Measurements from ENCODE around the gene BMS1. TPM values are rescaled to one million over a fixed set of nuclear protein-coding genes. Genes with fewer than 3 reads are reported as not detected.
"Not testable (repeated sequence)": the region's sequence is repeated elsewhere in the genome, so short reads cannot be mapped to it uniquely, and the experiment has no call there.

BMS1 gene
- total and polyA plus RNA-seq, 2 donors (not counting 3 experiments of a cell fraction or from before 2014, with no cell fraction given): 2.8 to 23.4 TPM

DNA sequence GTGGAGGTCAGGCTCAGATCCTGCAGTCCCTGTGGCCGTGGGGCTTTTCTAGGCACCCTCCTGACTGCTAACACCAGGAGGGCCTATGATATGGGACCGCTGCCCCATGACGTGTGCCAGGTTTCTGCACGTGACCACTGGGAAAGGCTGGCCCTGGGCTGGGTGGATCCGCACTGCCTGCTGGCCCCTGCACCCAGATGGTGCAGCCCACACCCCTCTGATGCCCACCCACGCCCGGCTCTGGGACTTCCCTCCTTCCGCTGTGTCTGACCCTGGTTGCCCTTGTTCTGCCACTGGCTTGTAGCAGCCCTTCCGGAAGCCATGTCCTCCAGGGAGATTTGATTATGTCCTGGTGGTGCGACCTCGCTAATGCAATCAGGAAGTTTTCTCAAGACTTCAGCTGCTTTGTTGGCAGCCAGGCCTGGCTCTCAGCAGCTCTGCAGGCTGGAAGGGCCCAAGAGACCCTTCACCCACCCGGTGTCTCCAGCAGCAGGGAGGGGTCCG, 88.6 kb downstream of the BMS1 start:
- BruUV-seq (replicated peaks); H3K4me2 ChIP-seq (ENCODE audit: insufficient read depth, low read length); CTCF ChIA-PET; H3K36me3 ChIP-seq (ENCODE audit: control insufficient read depth in 2 of 2, extremely low read depth in 1 of 2, insufficient read depth in 2 of 2, low read length in 2 of 2); H2AFZ ChIP-seq (ENCODE audit: low read depth, low read length); dilution Hi-C loops (cut with MboI; ENCODE audit: extremely low pct_ligation_motif_present, low sequenced_read_pairs); H3K4me3 ChIP-seq (replicated peaks in 1 of 3; ENCODE audit: insufficient read depth in 1 of 3, low read depth in 1 of 3, low read length in 3 of 3); intact Hi-C loops (cut with micrococcal nuclease); H3K9me3 ChIP-seq (replicated peaks; ENCODE audit: control insufficient read depth, insufficient read depth, low read length); H3K27ac ChIP-seq (ENCODE audit: insufficient read depth, low read depth, low read length); POLR2A ChIA-PET; H3K79me2 ChIP-seq (ENCODE audit: control insufficient read depth, insufficient read depth, low read length); H4K20me1 ChIP-seq (replicated peaks; ENCODE audit: control insufficient read depth, extremely low read depth, insufficient read depth, low read length); H3K9me1 ChIP-seq (replicated peaks; ENCODE audit: control insufficient read depth, extremely low read depth, insufficient read depth, low read length); H3K4me1 ChIP-seq (ENCODE audit: control insufficient read depth, extremely low read depth, insufficient read depth, low read length); H3K27me3 ChIP-seq (ENCODE audit: control insufficient read depth in 2 of 2, insufficient read depth in 2 of 2, low read length in 2 of 2); H3K9ac ChIP-seq (replicated peaks; ENCODE audit: extremely low read depth, insufficient read depth, low read length): not testable (repeated sequence)
- FAIRE-seq (peak; percentile 80), DNase-seq (ENCODE audit: low read depth, low spot score) (peak; percentile 14)
- TF ChIP-seq, protein P1, sequence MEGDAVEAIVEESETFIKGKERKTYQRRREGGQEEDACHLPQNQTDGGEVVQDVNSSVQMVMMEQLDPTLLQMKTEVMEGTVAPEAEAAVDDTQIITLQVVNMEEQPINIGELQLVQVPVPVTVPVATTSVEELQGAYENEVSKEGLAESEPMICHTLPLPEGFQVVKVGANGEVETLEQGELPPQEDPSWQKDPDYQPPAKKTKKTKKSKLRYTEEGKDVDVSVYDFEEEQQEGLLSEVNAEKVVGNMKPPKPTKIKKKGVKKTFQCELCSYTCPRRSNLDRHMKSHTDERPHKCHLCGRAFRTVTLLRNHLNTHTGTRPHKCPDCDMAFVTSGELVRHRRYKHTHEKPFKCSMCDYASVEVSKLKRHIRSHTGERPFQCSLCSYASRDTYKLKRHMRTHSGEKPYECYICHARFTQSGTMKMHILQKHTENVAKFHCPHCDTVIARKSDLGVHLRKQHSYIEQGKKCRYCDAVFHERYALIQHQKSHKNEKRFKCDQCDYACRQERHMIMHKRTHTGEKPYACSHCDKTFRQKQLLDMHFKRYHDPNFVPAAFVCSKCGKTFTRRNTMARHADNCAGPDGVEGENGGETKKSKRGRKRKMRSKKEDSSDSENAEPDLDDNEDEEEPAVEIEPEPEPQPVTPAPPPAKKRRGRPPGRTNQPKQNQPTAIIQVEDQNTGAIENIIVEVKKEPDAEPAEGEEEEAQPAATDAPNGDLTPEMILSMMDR (IDR thresholded peaks at IDR 0.05; ENCODE audit: extremely low read depth in 1 of 2, insufficient read depth in 1 of 2, low read depth in 1 of 2, low read length in 2 of 2): peak in 1 of 2 donors; percentile 4

DNA sequence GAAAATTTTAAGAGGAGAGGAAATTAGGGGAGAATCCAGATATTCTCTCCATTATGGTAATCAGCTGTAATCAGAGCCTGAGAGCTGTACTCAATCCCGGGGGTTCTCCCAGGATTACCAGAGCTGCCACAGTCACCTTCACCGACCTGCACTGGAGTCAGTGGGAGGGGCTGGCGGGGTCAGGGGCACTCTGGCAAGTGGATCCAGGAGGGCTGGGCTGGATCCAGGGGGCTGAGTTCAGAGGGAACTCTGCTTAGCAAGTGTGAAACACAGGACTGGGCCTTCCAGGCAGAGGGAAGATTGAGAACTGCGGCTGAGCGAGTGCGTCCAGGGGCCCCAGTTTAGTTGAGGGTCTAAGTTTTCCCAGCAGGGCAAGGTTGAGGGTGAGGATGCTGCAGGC, 89.2 kb downstream of the BMS1 start:
- Histone ChIP-seq H3K4me1 (ENCODE audit: control insufficient read depth, extremely low read depth, insufficient read depth, low read length) (no peaks in the 10 kb centered on the region), H3K9ac (replicated peaks; ENCODE audit: extremely low read depth, insufficient read depth, low read length) (no peak overlapping the region), H3K79me2 (ENCODE audit: control insufficient read depth, insufficient read depth, low read length) (no peaks in the 10 kb centered on the region), H2AFZ (ENCODE audit: low read depth, low read length) (no peak overlapping the region), H3K27me3 (ENCODE audit: control insufficient read depth in 2 of 2, insufficient read depth in 2 of 2, low read length in 2 of 2) (no peaks in the 10 kb centered on the region), H3K9me1 (replicated peaks; ENCODE audit: control insufficient read depth, extremely low read depth, insufficient read depth, low read length) (no peaks in the 10 kb centered on the region), H3K4me3 (replicated peaks in 1 of 3; ENCODE audit: insufficient read depth in 1 of 3, low read depth in 1 of 3, low read length in 3 of 3) (no peak overlapping the region), H3K9me3 (replicated peaks; ENCODE audit: control insufficient read depth, insufficient read depth, low read length) (no peaks in the 10 kb centered on the region), H3K27ac (ENCODE audit: insufficient read depth, low read depth, low read length) (no peak overlapping the region), H3K4me2 (ENCODE audit: insufficient read depth, low read length) (no peak overlapping the region), H4K20me1 (replicated peaks; ENCODE audit: control insufficient read depth, extremely low read depth, insufficient read depth, low read length) (no peaks in the 10 kb centered on the region), H3K36me3 (ENCODE audit: control insufficient read depth in 2 of 2, extremely low read depth in 1 of 2, insufficient read depth in 2 of 2, low read length in 2 of 2) (no peaks in the 10 kb centered on the region)
- TF ChIP-seq EZH2 (IDR thresholded peaks at IDR 0.05; ENCODE audit: borderline replicate concordance, low read depth, low read length, severe bottlenecking) (no peak), MYC (IDR thresholded peaks at IDR 0.05; ENCODE audit: low read depth, low read length) (no peak)
- DNase-seq (ENCODE audit: low read depth, low spot score): no peak
- intact Hi-C loops (cut with micrococcal nuclease) (no loop called here), dilution Hi-C loops (cut with MboI; ENCODE audit: extremely low pct_ligation_motif_present, low sequenced_read_pairs) (no loop called here)
- POLR2A ChIA-PET: no interaction called here
- no peak for FAIRE-seq
- no TSS peak for BruUV-seq (replicated peaks)
- CTCF ChIA-PET: no interaction called here
